Measurements from ENCODE around the gene AMIGO1.

Gene AMIGO1

GRCh38 chr1:109527098-109527811 lies 17.7 kb upstream of the AMIGO1 start:
- TF ChIP-seq CTCF (IDR thresholded peaks at IDR 0.05; ENCODE audit: low read depth, low read length, missing control alignments) = no peak
- DNase-seq (ENCODE audit: low read depth) = no peak
- H3K4me3 ChIP-seq (ENCODE audit: low read depth, low read length) = no peak overlapping the region

DNA sequence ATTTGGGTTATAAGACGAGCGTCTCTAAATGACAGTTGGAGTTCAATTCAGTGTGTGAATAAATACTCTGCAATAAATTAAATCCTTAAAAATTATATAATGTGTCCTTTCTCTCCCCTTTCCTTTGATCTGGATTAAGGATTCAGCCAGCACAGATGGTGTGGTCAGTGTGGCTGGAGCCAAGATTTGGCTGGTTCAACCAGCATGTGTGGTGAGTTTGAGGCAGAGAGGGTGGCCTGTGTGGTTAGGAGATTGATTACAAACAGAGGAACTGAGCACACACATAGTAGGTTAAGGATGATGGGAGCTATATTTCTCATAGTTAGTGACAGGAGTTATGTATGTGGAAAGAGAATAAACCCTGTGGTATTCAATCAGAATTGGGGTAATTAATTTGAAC lies 14.2 kb upstream of the AMIGO1 start:
- no peak overlapping the region for H3K4me3 ChIP-seq (ENCODE audit: low read depth, low read length)
- TF ChIP-seq CTCF (IDR thresholded peaks at IDR 0.05; ENCODE audit: low read depth, low read length, missing control alignments) = no peak
- no peak for DNase-seq (ENCODE audit: low read depth)

- H3K4me3 ChIP-seq (ENCODE audit: low read depth, low read length) = no peak overlapping the region
- DNase-seq (ENCODE audit: low read depth) = no peak
- TF ChIP-seq CTCF (IDR thresholded peaks at IDR 0.05; ENCODE audit: low read depth, low read length, missing control alignments) = no peak
Observed at GRCh38 chr1:109522026-109522425, 12.5 kb upstream of the AMIGO1 start.

- DNase-seq (ENCODE audit: low read depth) = no peak
- H3K4me3 ChIP-seq (ENCODE audit: low read depth, low read length) = no peak overlapping the region
- TF ChIP-seq CTCF (IDR thresholded peaks at IDR 0.05; ENCODE audit: low read depth, low read length, missing control alignments) = no peak
Observed at GRCh38 chr1:109521002-109521951, 11.8 kb upstream of the AMIGO1 start.

DNA sequence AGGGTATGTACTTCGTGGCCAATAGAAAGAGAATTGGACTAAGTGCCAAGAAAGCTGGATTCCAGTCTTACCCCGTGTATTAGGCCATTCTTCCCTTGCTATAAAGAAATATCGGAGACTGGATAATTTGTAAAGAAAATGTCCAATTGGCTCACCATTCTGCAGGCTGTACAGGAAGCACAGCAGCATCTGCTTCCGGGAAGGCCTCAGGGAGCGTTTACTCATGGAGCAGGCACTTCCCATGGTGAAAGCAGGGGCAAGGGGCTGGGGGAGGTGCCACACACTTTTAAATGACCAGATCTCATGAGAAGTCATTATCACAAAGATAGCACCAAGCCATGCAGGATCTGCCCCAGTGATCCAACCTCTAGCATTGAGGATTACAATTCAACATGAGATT lies 7.8 kb upstream of the AMIGO1 start:
- no peak for TF ChIP-seq CTCF (IDR thresholded peaks at IDR 0.05; ENCODE audit: low read depth, low read length, missing control alignments)
- H3K4me3 ChIP-seq (ENCODE audit: low read depth, low read length) = no peak overlapping the region
- no peak for DNase-seq (ENCODE audit: low read depth)

GRCh38 chr1:109516872-109517271 lies 7.3 kb upstream of the AMIGO1 start:
- no peak overlapping the region for H3K4me3 ChIP-seq (ENCODE audit: low read depth, low read length)
- DNase-seq (ENCODE audit: low read depth) = no peak
- no peak for TF ChIP-seq CTCF (IDR thresholded peaks at IDR 0.05; ENCODE audit: low read depth, low read length, missing control alignments)

Measured in GM12864 (cell line).